ENCODE results near the gene USP33. TPM values are rescaled to one million over a fixed set of nuclear protein-coding genes. Genes with fewer than 3 reads are reported as not detected.

The USP33 gene
- total and polyA plus RNA-seq, 9 of the 15 experiments (the other 6 are each of a cell fraction or from before 2014, with no cell fraction given): 22.4 to 83.5 (median 44.7) TPM

DNA sequence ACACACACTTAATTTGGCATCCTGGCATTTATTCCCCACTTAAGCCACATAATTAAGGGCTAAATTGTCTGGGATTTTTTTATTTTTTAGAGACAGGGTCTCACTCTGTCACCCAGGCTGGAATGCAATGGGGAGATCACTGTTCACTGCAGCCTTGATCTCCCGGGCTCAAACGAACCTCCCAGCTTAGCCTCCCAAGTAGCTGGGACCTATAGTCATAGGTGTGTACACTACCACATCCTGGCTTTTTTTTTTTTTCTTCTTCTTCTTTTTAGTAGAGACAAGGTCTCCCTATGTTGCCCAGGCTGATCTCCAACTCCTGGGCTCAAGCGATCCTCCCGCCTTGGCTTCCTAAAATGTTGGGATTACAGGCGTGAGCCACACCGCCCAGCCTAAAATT lies 101.4 kb downstream of the USP33 start (continued):
- TF ChIP-seq, protein P1, sequence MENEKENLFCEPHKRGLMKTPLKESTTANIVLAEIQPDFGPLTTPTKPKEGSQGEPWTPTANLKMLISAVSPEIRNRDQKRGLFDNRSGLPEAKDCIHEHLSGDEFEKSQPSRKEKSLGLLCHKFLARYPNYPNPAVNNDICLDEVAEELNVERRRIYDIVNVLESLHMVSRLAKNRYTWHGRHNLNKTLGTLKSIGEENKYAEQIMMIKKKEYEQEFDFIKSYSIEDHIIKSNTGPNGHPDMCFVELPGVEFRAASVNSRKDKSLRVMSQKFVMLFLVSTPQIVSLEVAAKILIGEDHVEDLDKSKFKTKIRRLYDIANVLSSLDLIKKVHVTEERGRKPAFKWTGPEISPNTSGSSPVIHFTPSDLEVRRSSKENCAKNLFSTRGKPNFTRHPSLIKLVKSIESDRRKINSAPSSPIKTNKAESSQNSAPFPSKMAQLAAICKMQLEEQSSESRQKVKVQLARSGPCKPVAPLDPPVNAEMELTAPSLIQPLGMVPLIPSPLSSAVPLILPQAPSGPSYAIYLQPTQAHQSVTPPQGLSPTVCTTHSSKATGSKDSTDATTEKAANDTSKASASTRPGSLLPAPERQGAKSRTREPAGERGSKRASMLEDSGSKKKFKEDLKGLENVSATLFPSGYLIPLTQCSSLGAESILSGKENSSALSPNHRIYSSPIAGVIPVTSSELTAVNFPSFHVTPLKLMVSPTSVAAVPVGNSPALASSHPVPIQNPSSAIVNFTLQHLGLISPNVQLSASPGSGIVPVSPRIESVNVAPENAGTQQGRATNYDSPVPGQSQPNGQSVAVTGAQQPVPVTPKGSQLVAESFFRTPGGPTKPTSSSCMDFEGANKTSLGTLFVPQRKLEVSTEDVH (IDR thresholded peaks at IDR 0.05; ENCODE audit: low read depth, partially characterized antibody): no peak
- TF ChIP-seq RAD21 (CRISPR knock-in tag; conservative IDR thresholded peaks at IDR 0.05 in 1 of 2, IDR thresholded peaks at IDR 0.05 in 1 of 2) (no peak), SRF (CRISPR knock-in tag; IDR thresholded peaks at IDR 0.05) (no peak), ZMIZ1 (IDR thresholded peaks at IDR 0.05; ENCODE audit: low read depth in 2 of 2, low read length in 2 of 2) (no peak), ZNF551 (CRISPR knock-in tag; IDR thresholded peaks at IDR 0.05) (no peak), THRAP3 (IDR thresholded peaks at IDR 0.05; ENCODE audit: borderline replicate concordance) (no peak)
